SK-N-SH (cell line): ENCODE results near the gene CLEC11A. TPM values are rescaled to one million over a fixed set of nuclear protein-coding genes. Genes with fewer than 3 reads are reported as not detected.

ENCODE experiments used
- CTCF ChIA-PET: fragments of 300-600, 350-600 bp; formaldehyde crosslinking; extraction: SDS; loops from one replicate; lab custom pipeline; 2021; lab: Yijun Ruan, JAX
- POLR2A ChIA-PET: fragments of 350-600 bp; sonication (Branson Sonifier 250); formaldehyde crosslinking; extraction: SDS; loops from one replicate; lab custom pipeline; 2020; ENCODE audit warnings: antibody characterized with exemption, inconsistent platforms; lab: Yijun Ruan, JAX
- DNase-seq: peaks from one replicate; pipeline ENCODE4 v3.0.0; 2012
- H2AFZ ChIP-seq: fragments of 200-600 bp; sonication (generic); 2 replicates; pipeline ENCODE4 v1.8.1; 2016; ENCODE audit warnings: antibody characterized with exemption, mild to moderate bottlenecking, low read depth
- H3F3A ChIP-seq: fragments of 200-600 bp; sonication (generic); replicated peaks from 2 replicates; pipeline ENCODE3; 2016; ENCODE audit warnings: antibody characterized with exemption, mild to moderate bottlenecking; ENCODE audit not compliant: insufficient read depth
- H3K27ac ChIP-seq, 2 experiments: fragments of 200-500 bp in 1 of 2; fragments of 200-600 bp in 1 of 2; sonication (Bioruptor generic) in 1 of 2; sonication (generic), shearing (Covaris generic) in 1 of 2; 2 replicates each; pipeline versions ENCODE4 v1.5.1 to v1.6.1; 2014 to 2016; ENCODE audit warnings: low read depth in 2 of 2, inconsistent platforms in 1 of 2, low read length in 1 of 2, mild to moderate bottlenecking in 1 of 2, mixed read lengths in 1 of 2
- H3K27me3 ChIP-seq: fragments of 200-600 bp; sonication (generic), shearing (Covaris generic); 2 replicates; pipeline ENCODE4 v1.6.1; 2016; ENCODE audit warnings: mixed run types; ENCODE audit not compliant: insufficient read depth
- H3K36me3 ChIP-seq, 2 experiments: fragments of 200-500 bp in 1 of 2; fragments of 200-600 bp in 1 of 2; sonication (Bioruptor generic) in 1 of 2; sonication (generic) in 1 of 2; replicated peaks in 1 of 2; 2 replicates each; pipeline versions ENCODE3 to v1.5.1; 2014 to 2016; ENCODE audit warnings: low read length in 1 of 2, mild to moderate bottlenecking in 1 of 2; ENCODE audit not compliant: insufficient read depth in 2 of 2, control insufficient read depth in 1 of 2
- H3K4me1 ChIP-seq, 2 experiments: fragments of 200-500 bp in 1 of 2; fragments of 200-600 bp in 1 of 2; sonication (Bioruptor generic) in 1 of 2; sonication (generic), shearing (Covaris generic) in 1 of 2; 2 replicates each; pipeline versions ENCODE4 v1.5.1 to v1.6.1; 2014 to 2016; ENCODE audit warnings: low read depth in 1 of 2, low read length in 1 of 2, mixed run types in 1 of 2; ENCODE audit not compliant: insufficient read depth in 2 of 2, control insufficient read depth in 1 of 2
- H3K4me2 ChIP-seq: fragments of 200-600 bp; sonication (generic), shearing (Covaris generic); 2 replicates; pipeline ENCODE4 v1.6.1; 2017; ENCODE audit warnings: mixed run types
- H3K4me3 ChIP-seq, 2 experiments: fragments of 200-500 bp in 1 of 2; fragments of 200-600 bp in 1 of 2; sonication (Bioruptor generic) in 1 of 2; sonication (generic), shearing (Covaris generic) in 1 of 2; 2 replicates each; pipeline versions ENCODE4 v1.5.1 to v1.8.1; 2014 to 2016; ENCODE audit warnings: low read depth in 2 of 2, inconsistent platforms in 1 of 2, low read length in 1 of 2, mild to moderate bottlenecking in 1 of 2, mixed read lengths in 1 of 2, moderate library complexity in 1 of 2
- H3K79me2 ChIP-seq: fragments of 200-600 bp; sonication (generic); 2 replicates; pipeline ENCODE4 v1.8.1; 2017; ENCODE audit warnings: mild to moderate bottlenecking; ENCODE audit not compliant: insufficient read depth
- H3K9ac ChIP-seq: fragments of 200-600 bp; sonication (generic); 2 replicates; pipeline ENCODE4 v1.6.1; 2017; ENCODE audit warnings: mixed run types
- H3K9me2 ChIP-seq: fragments of 200-600 bp; sonication (generic); 2 replicates; pipeline ENCODE4 v1.6.1; 2017; ENCODE audit warnings: mixed run types
- H3K9me3 ChIP-seq: fragments of 200-600 bp; sonication (generic); 2 replicates; pipeline ENCODE4 v1.6.1; 2017; ENCODE audit warnings: mixed run types, mild to moderate bottlenecking, moderate library complexity
- H4K20me1 ChIP-seq: fragments of 200-600 bp; sonication (generic); 2 replicates; pipeline ENCODE4 v1.6.1; 2017; ENCODE audit warnings: mild to moderate bottlenecking, mixed run types; ENCODE audit not compliant: insufficient read depth
- ELF1 ChIP-seq: IDR thresholded peaks from 2 replicates; pipeline ENCODE4 v1.4.0; 2012
- EZH2phosphoT487 ChIP-seq: fragments of 200-600 bp; sonication (generic); IDR thresholded peaks from 2 replicates; pipeline ENCODE4 v1.6.1; 2017; ENCODE audit warnings: low read depth, mixed run types, mild to moderate bottlenecking, antibody characterized with exemption, moderate library complexity, borderline replicate concordance
- FOXJ3 ChIP-seq: sonication (generic); formaldehyde crosslinking; IDR thresholded peaks from 2 replicates; pipeline ENCODE4 v1.5.1; 2020; ENCODE audit warnings: mild to moderate bottlenecking, missing genetic modification reagents
- FOXM1 ChIP-seq: IDR thresholded peaks from 2 replicates; pipeline ENCODE4 v1.4.0; 2012; ENCODE audit warnings: low read depth, mild to moderate bottlenecking
- GABPA ChIP-seq: IDR thresholded peaks from 2 replicates; pipeline ENCODE4 v1.4.0; 2012; ENCODE audit warnings: low read depth, mild to moderate bottlenecking
- GATA2 ChIP-seq: sonication (generic); formaldehyde crosslinking; IDR thresholded peaks from 2 replicates; pipeline ENCODE4 v1.5.0; 2020; ENCODE audit warnings: mild to moderate bottlenecking, missing genetic modification reagents
- MAX ChIP-seq: IDR thresholded peaks from 2 replicates; pipeline ENCODE4 v1.4.0; 2012; ENCODE audit warnings: low read depth
- MEF2A ChIP-seq: IDR thresholded peaks from 2 replicates; pipeline ENCODE4 v1.4.0; 2012; ENCODE audit warnings: low read depth, borderline replicate concordance
- NFIC ChIP-seq: IDR thresholded peaks from 2 replicates; pipeline ENCODE4 v1.4.0; 2012; ENCODE audit warnings: borderline replicate concordance
- POLR2AphosphoS5 ChIP-seq: IDR thresholded peaks from 2 replicates; pipeline ENCODE4 v1.6.1; 2012; ENCODE audit warnings: low read depth, low read length
- RCOR1 ChIP-seq: fragments of 150-350 bp; IDR thresholded peaks from 2 replicates; pipeline ENCODE4 v1.6.1; 2017; ENCODE audit warnings: antibody characterized with exemption, low read length
- REST ChIP-seq: IDR thresholded peaks from 2 replicates; pipeline ENCODE4 v1.6.1; 2012; ENCODE audit warnings: mild to moderate bottlenecking, low read depth, low read length, moderate library complexity
- RFX5 ChIP-seq: IDR thresholded peaks from 2 replicates; pipeline ENCODE4 v1.6.1; 2012; ENCODE audit warnings: mild to moderate bottlenecking, improper control_type of control experiment, low read length
- RXRA ChIP-seq: IDR thresholded peaks from 2 replicates; pipeline ENCODE4 v1.4.0; 2012; ENCODE audit warnings: low read depth, mild to moderate bottlenecking, borderline replicate concordance
- TEAD4 ChIP-seq: IDR thresholded peaks from 2 replicates; pipeline ENCODE4 v1.4.0; 2012; ENCODE audit warnings: mild to moderate bottlenecking, borderline replicate concordance; ENCODE audit not compliant: insufficient read depth
- WGBS: methylation state at CpG from one replicate; pipeline ENCODE4 v1.1.6; 2017; ENCODE audit warnings: low lambda C conversion rate; 5-methylcytosine and 5-hydroxymethylcytosine counted together
- polyA plus RNA-seq, 3 experiments: library from polyadenylated mRNA; depleted of rRNA; stranded (reverse); fragments of >200 nt; gene quantifications; 2 replicates each; pipeline ENCODE4 v1.2.3, GENCODE V29; 2012

CLEC11A gene
- polyA plus RNA-seq, 1 of the 3 experiments (the other 2 are of a cell fraction), result 4.4 TPM

GRCh38 chr19:50736338-50736737, 13.2 kb downstream of the CLEC11A start:
- Histone ChIP-seq H3K27me3 (peaks cover 80% of the 10 kb centered on the region), H3K36me3 (no peaks in the 10 kb centered on the region), H3F3A (no peaks in the 10 kb centered on the region), H3K4me1 (no peaks in the 10 kb centered on the region), H3K4me3 (no peak overlapping the region), H3K27ac (no peak overlapping the region), H3K79me2 (no peaks in the 10 kb centered on the region), H4K20me1 (no peaks in the 10 kb centered on the region)
- no peak for DNase-seq
- POLR2A ChIA-PET, result no interaction called here
- TF ChIP-seq NFIC, result no peak
- no peak for TF ChIP-seq REST
- no peak for TF ChIP-seq RXRA
- no peak for TF ChIP-seq RFX5
- TF ChIP-seq MEF2A, result no peak
- no peak for TF ChIP-seq MAX
- TF ChIP-seq FOXJ3 (CRISPR knock-in tag), result no peak
- no peak for TF ChIP-seq RCOR1
- no peak for TF ChIP-seq FOXM1
- TF ChIP-seq GABPA, result no peak
- TF ChIP-seq EZH2phosphoT487, result no peak
- TF ChIP-seq ELF1, result no peak
- TF ChIP-seq POLR2AphosphoS5, result no peak
- TF ChIP-seq TEAD4, result no peak
- TF ChIP-seq GATA2, result no peak
- TF ChIP-seq, all 33 proteins: peak for 0
- no peak overlapping the region for H3K9ac ChIP-seq
- H2AFZ ChIP-seq, result 0 out of 2 replicates have a peak overlapping the region, but pooled peaks have one; percentile 4
- no peaks in the 10 kb centered on the region for H3K9me3 ChIP-seq
- WGBS, result 22% methylated on average over 5 of the region's 5 CpGs
- CTCF ChIA-PET, result interaction anchor here (0.8 to 2.7 kb wide), 5 partner anchors 11 to 199 kb away, joined by 4 to 8 read pairs (median 4); no protein-coding TSS in a partner anchor
- H3K9me2 ChIP-seq, result no peaks in the 10 kb centered on the region
- no peak overlapping the region for H3K4me2 ChIP-seq
